Measurements from ENCODE around the gene MRPS7. TPM values are rescaled to one million over a fixed set of nuclear protein-coding genes. Genes with fewer than 3 reads are reported as not detected.

MRPS7 gene
- total and polyA plus RNA-seq, 9 of the 15 experiments (the other 6 are each of a cell fraction or from before 2014, with no cell fraction given) = 107 to 244 (median 132) TPM

DNA sequence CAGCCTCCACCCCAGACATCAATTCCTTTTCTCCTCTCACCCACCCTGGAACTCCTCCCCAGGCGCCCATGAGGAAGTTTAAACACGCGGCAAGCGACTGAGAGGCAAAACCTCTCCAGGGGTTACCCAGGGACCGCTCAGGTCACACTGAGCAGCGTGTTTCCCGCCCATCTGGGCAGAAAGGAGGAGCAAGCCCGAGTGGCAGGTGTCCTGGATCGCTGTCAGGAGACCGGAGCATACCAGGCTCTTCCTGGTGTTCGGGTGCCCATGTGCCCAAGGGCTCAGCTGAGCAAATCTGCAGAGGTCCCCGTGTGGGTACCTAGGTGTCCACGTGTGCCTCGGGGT lies 27.1 kb downstream of the MRPS7 start:
- peak overlapping the region; percentile 75 for H3K27ac ChIP-seq (ENCODE audit: extremely low read depth, low read depth, low read length)
- H3K9ac ChIP-seq (ENCODE audit: insufficient read depth in 1 of 2, low read depth in 2 of 2, low read length in 2 of 2) = peak overlapping the region; percentile 86 to 100
- WGBS (ENCODE audit: insufficient coverage, low coverage, missing lambda C conversion rate) = under 1% methylated on average over 12 of the region's 14 CpGs
- H3K9me3 ChIP-seq (replicated peaks; ENCODE audit: control insufficient read depth, insufficient read depth, low read depth, low read length) = no peaks in the 10 kb centered on the region
- H3K4me3 ChIP-seq = peak overlapping the region; percentile 87
- H3K27me3 ChIP-seq (ENCODE audit: control insufficient read depth in 2 of 2, insufficient read depth in 2 of 2, low read length in 2 of 2) = no peaks in the 10 kb centered on the region
- peak; percentile 55 to 63 (median 60) for DNase-seq (ENCODE audit: extremely low read depth in 1 of 4, low spot score in 3 of 4)
- ChIA-PET CTCF (ENCODE audit: low intra/inter-chr PET ratio) (interaction anchor here (2.0 kb wide), 1 partner anchor 123 kb away, joined by 23 read pairs; no protein-coding TSS in a partner anchor), POLR2A (interaction anchor here (0.6 to 2.0 kb wide), 22 partner anchors 8 to 233 kb away, joined by 3 to 26 read pairs (median 3); partner anchors contain the start of genes GGA3, GRB2, MIF4GD and MRPS7)
- no peaks in the 10 kb centered on the region for H4K20me1 ChIP-seq (replicated peaks; ENCODE audit: control insufficient read depth, insufficient read depth, low read length)
- BruUV-seq (replicated peaks) = no TSS peak
- peak overlapping the region; percentile 93 for H3K4me2 ChIP-seq (ENCODE audit: insufficient read depth, low read length)
- peak overlapping the region; percentile 79 for H2AFZ ChIP-seq (ENCODE audit: low read depth, low read length)
- peaks cover 34% of the 10 kb centered on the region for H3K79me2 ChIP-seq (ENCODE audit: control insufficient read depth, insufficient read depth, low read length)
- ATAC-seq = peak; percentile 47
- peaks cover 2 to 16% of the 10 kb centered on the region in 2 experiments; a peak in 2 of 5 replicates for H3K4me1 ChIP-seq (replicated peaks in 1 of 2; ENCODE audit: control insufficient read depth in 2 of 2, insufficient read depth in 2 of 2, low read length in 2 of 2)
- in situ Hi-C loops (cut with MboI) = no loop called here
- intact Hi-C loops (cut with micrococcal nuclease) = loop anchor here (2.0 to 10.0 kb wide), 3 partner anchors 18 to 236 kb away; partner anchors contain the start of genes GRB2, LLGL2 and MIF4GD
- peak; percentile 51 for FAIRE-seq
- H3K36me3 ChIP-seq (ENCODE audit: control insufficient read depth, insufficient read depth, low read length) = peaks cover 34% of the 10 kb centered on the region
- H3K9me1 ChIP-seq (ENCODE audit: control insufficient read depth, insufficient read depth, low read length) = no peaks in the 10 kb centered on the region
- TF ChIP-seq FOXP1 (CRISPR knock-in tag; IDR thresholded peaks at IDR 0.05) = 0 out of 2 replicates have a peak, but pooled peaks have one; percentile 20
- no peak for TF ChIP-seq ZNF436 (CRISPR knock-in tag; IDR thresholded peaks at IDR 0.05)
- TF ChIP-seq GABPA (tag; conservative IDR thresholded peaks at IDR 0.05; ENCODE audit: low read depth) = no peak
- TF ChIP-seq ZNF282 (CRISPR knock-in tag; IDR thresholded peaks at IDR 0.05) = no peak
- no peak for TF ChIP-seq CREB1 (IDR thresholded peaks at IDR 0.05)
- no peak for TF ChIP-seq CREB1 (CRISPR knock-in tag; IDR thresholded peaks at IDR 0.05)
- no peak for TF ChIP-seq TEAD4 (IDR thresholded peaks at IDR 0.05; ENCODE audit: low read length)
- 0 out of 2 replicates have a peak, but pooled peaks have one; percentile 64 for TF ChIP-seq TEAD4 (CRISPR knock-in tag; IDR thresholded peaks at IDR 0.05; ENCODE audit: borderline replicate concordance)
- TF ChIP-seq, protein P1, sequence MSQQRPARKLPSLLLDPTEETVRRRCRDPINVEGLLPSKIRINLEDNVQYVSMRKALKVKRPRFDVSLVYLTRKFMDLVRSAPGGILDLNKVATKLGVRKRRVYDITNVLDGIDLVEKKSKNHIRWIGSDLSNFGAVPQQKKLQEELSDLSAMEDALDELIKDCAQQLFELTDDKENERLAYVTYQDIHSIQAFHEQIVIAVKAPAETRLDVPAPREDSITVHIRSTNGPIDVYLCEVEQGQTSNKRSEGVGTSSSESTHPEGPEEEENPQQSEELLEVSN (IDR thresholded peaks at IDR 0.05; ENCODE audit: borderline replicate concordance in 1 of 2, extremely low read depth in 1 of 2, insufficient read depth in 1 of 2, insufficient read length in 1 of 2, low read depth in 1 of 2, low read length in 1 of 2, poor library complexity in 1 of 2, severe bottlenecking in 1 of 2) = peak; percentile 51 to 84
- peak; percentile 81; the same call in 1 of the 2 replicates for TF ChIP-seq ZC3H4 (CRISPR knock-in tag; IDR thresholded peaks at IDR 0.05; ENCODE audit: borderline replicate concordance)
- TF ChIP-seq ZNF780A (CRISPR knock-in tag; IDR thresholded peaks at IDR 0.05) = no peak
- TF ChIP-seq, protein P2, sequence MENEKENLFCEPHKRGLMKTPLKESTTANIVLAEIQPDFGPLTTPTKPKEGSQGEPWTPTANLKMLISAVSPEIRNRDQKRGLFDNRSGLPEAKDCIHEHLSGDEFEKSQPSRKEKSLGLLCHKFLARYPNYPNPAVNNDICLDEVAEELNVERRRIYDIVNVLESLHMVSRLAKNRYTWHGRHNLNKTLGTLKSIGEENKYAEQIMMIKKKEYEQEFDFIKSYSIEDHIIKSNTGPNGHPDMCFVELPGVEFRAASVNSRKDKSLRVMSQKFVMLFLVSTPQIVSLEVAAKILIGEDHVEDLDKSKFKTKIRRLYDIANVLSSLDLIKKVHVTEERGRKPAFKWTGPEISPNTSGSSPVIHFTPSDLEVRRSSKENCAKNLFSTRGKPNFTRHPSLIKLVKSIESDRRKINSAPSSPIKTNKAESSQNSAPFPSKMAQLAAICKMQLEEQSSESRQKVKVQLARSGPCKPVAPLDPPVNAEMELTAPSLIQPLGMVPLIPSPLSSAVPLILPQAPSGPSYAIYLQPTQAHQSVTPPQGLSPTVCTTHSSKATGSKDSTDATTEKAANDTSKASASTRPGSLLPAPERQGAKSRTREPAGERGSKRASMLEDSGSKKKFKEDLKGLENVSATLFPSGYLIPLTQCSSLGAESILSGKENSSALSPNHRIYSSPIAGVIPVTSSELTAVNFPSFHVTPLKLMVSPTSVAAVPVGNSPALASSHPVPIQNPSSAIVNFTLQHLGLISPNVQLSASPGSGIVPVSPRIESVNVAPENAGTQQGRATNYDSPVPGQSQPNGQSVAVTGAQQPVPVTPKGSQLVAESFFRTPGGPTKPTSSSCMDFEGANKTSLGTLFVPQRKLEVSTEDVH (IDR thresholded peaks at IDR 0.05; ENCODE audit: low read depth, partially characterized antibody) = no peak
- no peak for TF ChIP-seq ZNF3 (CRISPR knock-in tag; IDR thresholded peaks at IDR 0.05)
- 0 out of 4 replicates have a peak, but pooled peaks of 1 of the 2 experiments have one; percentile 46 for TF ChIP-seq SIN3A (IDR thresholded peaks at IDR 0.05; ENCODE audit: borderline replicate concordance in 2 of 2, control insufficient read depth in 1 of 2, low read depth in 2 of 2, low read length in 2 of 2)
- TF ChIP-seq TCF7L2 (IDR thresholded peaks at IDR 0.05; ENCODE audit: low read depth, low read length) = no peak

Measured in K562 (cell line).